Hepatocyte (in vitro differentiated cells): ENCODE data around the gene PROM2.

Source experiments
- EZH2 ChIP-seq: fragments of 200-600 bp; sonication (generic); IDR thresholded peaks from 2 replicates; pipeline ENCODE4 v1.6.1; 2016; ENCODE audit warnings: antibody characterized with exemption, mild to moderate bottlenecking, borderline replicate concordance
- EZH2phosphoT487 ChIP-seq: fragments of 200-600 bp; sonication (generic); IDR thresholded peaks from one replicate; pipeline ENCODE4 v1.6.1; 2018; ENCODE audit warnings: antibody characterized with exemption, mild to moderate bottlenecking, low read depth, moderate library complexity; ENCODE audit not compliant: unreplicated experiment, severe bottlenecking
- TF ChIP-seq, protein P1 (sequence below): fragments of 200-600 bp; sonication (generic); IDR thresholded peaks from 2 replicates; pipeline ENCODE4 v1.5.1; 2016; ENCODE audit warnings: antibody characterized with exemption, mild to moderate bottlenecking; ENCODE audit not compliant: poor library complexity

DNA sequence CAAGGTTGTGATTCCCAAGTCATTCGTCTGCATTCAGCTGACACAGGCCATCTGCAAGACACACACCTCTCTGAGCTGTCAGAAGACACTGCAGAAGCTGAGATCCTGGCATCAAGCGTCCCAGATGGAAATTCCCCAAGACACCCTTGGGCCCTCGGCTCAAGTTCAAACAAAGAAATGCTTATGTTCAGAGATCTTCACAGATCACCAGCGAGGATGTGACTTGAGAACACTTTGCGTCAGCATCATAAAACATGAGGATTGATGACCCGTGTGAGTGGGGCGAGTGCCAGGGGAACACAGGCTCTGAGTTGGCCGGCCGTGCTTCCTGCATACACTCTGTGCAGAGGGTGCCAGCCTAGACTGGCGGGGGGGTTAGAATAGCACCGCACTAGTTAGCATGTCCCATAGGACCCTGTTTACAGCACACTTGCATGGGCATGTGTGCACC lies 59.7 kb downstream of the PROM2 start:
- TF ChIP-seq, protein P1, sequence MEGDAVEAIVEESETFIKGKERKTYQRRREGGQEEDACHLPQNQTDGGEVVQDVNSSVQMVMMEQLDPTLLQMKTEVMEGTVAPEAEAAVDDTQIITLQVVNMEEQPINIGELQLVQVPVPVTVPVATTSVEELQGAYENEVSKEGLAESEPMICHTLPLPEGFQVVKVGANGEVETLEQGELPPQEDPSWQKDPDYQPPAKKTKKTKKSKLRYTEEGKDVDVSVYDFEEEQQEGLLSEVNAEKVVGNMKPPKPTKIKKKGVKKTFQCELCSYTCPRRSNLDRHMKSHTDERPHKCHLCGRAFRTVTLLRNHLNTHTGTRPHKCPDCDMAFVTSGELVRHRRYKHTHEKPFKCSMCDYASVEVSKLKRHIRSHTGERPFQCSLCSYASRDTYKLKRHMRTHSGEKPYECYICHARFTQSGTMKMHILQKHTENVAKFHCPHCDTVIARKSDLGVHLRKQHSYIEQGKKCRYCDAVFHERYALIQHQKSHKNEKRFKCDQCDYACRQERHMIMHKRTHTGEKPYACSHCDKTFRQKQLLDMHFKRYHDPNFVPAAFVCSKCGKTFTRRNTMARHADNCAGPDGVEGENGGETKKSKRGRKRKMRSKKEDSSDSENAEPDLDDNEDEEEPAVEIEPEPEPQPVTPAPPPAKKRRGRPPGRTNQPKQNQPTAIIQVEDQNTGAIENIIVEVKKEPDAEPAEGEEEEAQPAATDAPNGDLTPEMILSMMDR: no peak
- TF ChIP-seq EZH2phosphoT487: no peak
- TF ChIP-seq EZH2: no peak
